K562 (cell line): ENCODE data around the gene CPT1B. TPM values are rescaled to one million over a fixed set of nuclear protein-coding genes. Genes with fewer than 3 reads are reported as not detected.

Experiments
- ATAC-seq: fragments of 200-7000 bp; cut with Tn5 transposase; 3 replicates; pipeline ENCODE4 v1.9.1; 2020; ENCODE audit warnings: moderate library complexity
- BruUV-seq: library from RNA; stranded (reverse); fragments of 400-500 nt; replicated peaks from 2 replicates; lab custom pipeline; 2021; lab: Mats Ljungman, UMichigan
- CTCF ChIA-PET: fragments of 300-600 bp; formaldehyde crosslinking; extraction: SDS; loops from one replicate; lab custom pipeline; 2021; ENCODE audit warnings: low intra/inter-chr PET ratio; lab: Yijun Ruan, JAX
- POLR2A ChIA-PET: fragments of 300-600, 350-650 bp; sonication (Branson Sonifier 250); formaldehyde crosslinking; extraction: SDS; loops from one replicate; lab custom pipeline; 2021; ENCODE audit warnings: antibody characterized with exemption, inconsistent platforms; lab: Yijun Ruan, JAX
- DNase-seq, 4 experiments: peaks; one replicate each; pipeline versions ENCODE4 v3.0.0 to v3.0.0-alpha.2; 2011 to 2018; ENCODE audit warnings: low spot score in 3 of 4, mixed read lengths in 3 of 4; ENCODE audit errors: extremely low read depth in 1 of 4
- FAIRE-seq: peaks from 2 replicates; lab custom pipeline; 2011; peaks lifted over from hg19 to GRCh38; lab: Jason Lieb, UNC
- H2AFZ ChIP-seq: 2 replicates; pipeline ENCODE4 v1.6.0; 2011; ENCODE audit warnings: low read depth, low read length, control low read depth, inconsistent platforms
- H3K27ac ChIP-seq: fragments of 200-600 bp; 3 replicates; pipeline ENCODE4 v1.8.0; 2011; ENCODE audit warnings: low read depth, mild to moderate bottlenecking, control low read depth, inconsistent platforms, low read length, moderate library complexity, mixed read lengths; ENCODE audit errors: extremely low read depth
- H3K27me3 ChIP-seq, 2 experiments: fragments of 300-600 bp in 1 of 2; 2 replicates in 1 of 2; 3 replicates in 1 of 2; pipeline versions ENCODE4 v1.6.0 to v1.8.0; 2011; ENCODE audit warnings: inconsistent platforms in 2 of 2, low read length in 2 of 2, mild to moderate bottlenecking in 1 of 2, mixed read lengths in 1 of 2, moderate library complexity in 1 of 2; ENCODE audit not compliant: control insufficient read depth in 2 of 2, insufficient read depth in 2 of 2
- H3K36me3 ChIP-seq: fragments of 300-600 bp; 3 replicates; pipeline ENCODE4 v1.8.0; 2011; ENCODE audit warnings: mild to moderate bottlenecking, low read length, inconsistent platforms; ENCODE audit not compliant: control insufficient read depth, insufficient read depth
- H3K4me1 ChIP-seq, 2 experiments: fragments of 200-600 bp in 1 of 2; replicated peaks in 1 of 2; 2 replicates in 1 of 2; 3 replicates in 1 of 2; pipeline versions ENCODE4 v1.5.1 to v1.8.0; 2011; ENCODE audit warnings: inconsistent platforms in 2 of 2, low read length in 2 of 2, mild to moderate bottlenecking in 1 of 2, mixed read lengths in 1 of 2, moderate library complexity in 1 of 2; ENCODE audit not compliant: control insufficient read depth in 2 of 2, insufficient read depth in 2 of 2
- H3K4me2 ChIP-seq: 2 replicates; pipeline ENCODE4 v1.6.1; 2011; ENCODE audit warnings: low read length, control low read depth, inconsistent platforms, mixed read lengths; ENCODE audit not compliant: insufficient read depth
- H3K4me3 ChIP-seq: fragments of 200-600 bp; sonication (generic), shearing (Covaris generic); 2 replicates; pipeline ENCODE4 v1.5.1; 2016; ENCODE audit warnings: control low read depth, inconsistent platforms
- H3K79me2 ChIP-seq: fragments of 200-600 bp; 3 replicates; pipeline ENCODE4 v1.8.0; 2011; ENCODE audit warnings: low read length, inconsistent platforms; ENCODE audit not compliant: control insufficient read depth, insufficient read depth
- H3K9ac ChIP-seq, 2 experiments: 2 replicates each; pipeline versions ENCODE4 v1.6.0 to v1.6.1; 2011; ENCODE audit warnings: low read depth in 2 of 2, low read length in 2 of 2, control low read depth in 1 of 2, inconsistent platforms in 1 of 2, mild to moderate bottlenecking in 1 of 2, mixed read lengths in 1 of 2; ENCODE audit not compliant: insufficient read depth in 1 of 2
- H3K9me1 ChIP-seq: one replicate; pipeline ENCODE4 v1.6.0; 2011; ENCODE audit warnings: inconsistent platforms, mild to moderate bottlenecking, low read length, moderate library complexity; ENCODE audit not compliant: control insufficient read depth, insufficient read depth
- H3K9me3 ChIP-seq: replicated peaks from 2 replicates; pipeline ENCODE4 v1.5.1; 2011; ENCODE audit warnings: low read depth, low read length, inconsistent platforms; ENCODE audit not compliant: control insufficient read depth, insufficient read depth
- H4K20me1 ChIP-seq: replicated peaks from 2 replicates; pipeline ENCODE4 v1.6.1; 2011; ENCODE audit warnings: low read length, inconsistent platforms, mixed read lengths; ENCODE audit not compliant: control insufficient read depth, insufficient read depth
- ARID3B ChIP-seq: fragments of 250-450 bp; sonication (Bioruptor Pico); IDR thresholded peaks from 2 replicates; pipeline ENCODE4 v1.4.0; 2020; ENCODE audit warnings: borderline replicate concordance
- ATF1 ChIP-seq, 2 experiments: fragments of 450-650 bp in 1 of 2; IDR thresholded peaks; 2 replicates each; pipeline ENCODE4 v1.6.1; 2016; ENCODE audit warnings: missing compliant biosample characterization in 1 of 2, missing genetic modification characterization in 1 of 2
- CREM ChIP-seq: IDR thresholded peaks from 2 replicates; pipeline ENCODE4 v1.6.1; 2014; ENCODE audit warnings: antibody characterized with exemption, low read depth
- EGR1 ChIP-seq: fragments of 450-650 bp; conservative IDR thresholded peaks from 2 replicates; pipeline ENCODE4 v1.6.1; 2017; ENCODE audit warnings: mild to moderate bottlenecking
- HCFC1 ChIP-seq: IDR thresholded peaks from 2 replicates; pipeline ENCODE4 v1.6.1; 2012; ENCODE audit warnings: low read depth, low read length, improper control_type of control experiment
- HNRNPLL ChIP-seq: fragments of 200-400 bp; formaldehyde crosslinking; IDR thresholded peaks from 2 replicates; pipeline ENCODE4 v1.6.1; 2017; ENCODE audit warnings: low read length, low read depth, mild to moderate bottlenecking; ENCODE audit not compliant: poor library complexity, severe bottlenecking
- KAT7 ChIP-seq: sonication (generic); formaldehyde crosslinking; IDR thresholded peaks from 2 replicates; pipeline ENCODE4 v1.8.0; 2022; ENCODE audit warnings: missing genetic modification reagents, mild to moderate bottlenecking, borderline replicate concordance
- MYNN ChIP-seq, 2 experiments: sonication (generic); formaldehyde crosslinking in 1 of 2; IDR thresholded peaks; 2 replicates each; pipeline versions ENCODE4 v1.5.0 to v1.6.1; 2016 to 2020; ENCODE audit warnings: antibody characterized with exemption in 1 of 2, missing genetic modification reagents in 1 of 2
- PKNOX1 ChIP-seq: fragments of 450-650 bp; IDR thresholded peaks from 2 replicates; pipeline ENCODE4 v1.6.1; 2016
- SMAD3 ChIP-seq: fragments of 450-650 bp; formaldehyde crosslinking; conservative IDR thresholded peaks from 2 replicates; pipeline ENCODE4 v1.4.0; 2020; ENCODE audit warnings: mild to moderate bottlenecking
- WGBS: fragments of 100-300 bp; shearing (Covaris generic); methylation state at CpG from one replicate; pipeline ENCODE4 v1.1.6; 2016; ENCODE audit warnings: low coverage, mixed read lengths; ENCODE audit not compliant: insufficient coverage; ENCODE audit errors: missing lambda C conversion rate; 5-methylcytosine and 5-hydroxymethylcytosine counted together
- in situ Hi-C: fragments of 300-500 bp; cut with MboI; formaldehyde crosslinking; loops from 4 replicates; pipeline ENCODE4 v1.15.0; 2018; ENCODE audit warnings: inconsistent platforms, mixed read lengths
- intact Hi-C: fragments of 100-400 bp; cut with micrococcal nuclease; formaldehyde crosslinking; loops from 2 replicates; pipeline ENCODE4 v1.14.2; 2022
- polyA plus RNA-seq, 8 experiments: library from polyadenylated mRNA; depleted of rRNA in 4 of 8; stranded (reverse) in 5 of 8; unstranded in 3 of 8; fragments of >200 nt; fragmentation: Nextera tagmentation in 2 of 8; fragmentation: Illumina TruSeq in 1 of 8; extraction: Ambion mirVana in 2 of 8; extraction: Trizol in 1 of 8; gene quantifications; 2 replicates each; pipeline versions ENCODE4 v1.2.1 to v1.2.3, GENCODE V29; 2011 to 2014; ENCODE audit warnings: inconsistent platforms in 1 of 8, missing spikeins in 1 of 8
- total RNA-seq, 7 experiments: library from RNA; depleted of rRNA in 6 of 7; stranded (reverse); fragments of >200 nt in 6 of 7; fragmentation: Illumina TruSeq in 2 of 7; extraction: Trizol in 2 of 7; gene quantifications; 2 replicates each; pipeline versions ENCODE4 v1.2.1 to v1.2.3, GENCODE V29; 2011 to 2021; ENCODE audit warnings: low replicate concordance in 1 of 7

Gene CPT1B
- total and polyA plus RNA-seq, 9 of the 15 experiments (the other 6 are each of a cell fraction or from before 2014, with no cell fraction given): 0.35 to 6.1 (median 2.6) TPM

- DNase-seq (peak in 1 of 4 experiments; percentile 29), FAIRE-seq (peak; percentile 60), ATAC-seq (no peak)
- H3K4me3 ChIP-seq: no peak overlapping the region
- H3K4me1 ChIP-seq: peaks cover 0 to 11% of the 10 kb centered on the region in 2 experiments; a peak in 3 of 5 replicates
- peak overlapping the region in 1 of 2 experiments; percentile 35; a peak in 1 of 4 replicates for H3K9ac ChIP-seq
- H4K20me1 ChIP-seq: no peaks in the 10 kb centered on the region
- POLR2A ChIA-PET: interaction anchor here (0.9 kb wide), 1 partner anchor 14 kb away, joined by 3 read pairs; the partner anchor contains the start of gene CHKB
- no peaks in the 10 kb centered on the region for H3K9me3 ChIP-seq
- BruUV-seq: no TSS peak
- intact Hi-C loops: no loop called here
- no peaks in the 10 kb centered on the region for H3K36me3 ChIP-seq
- CTCF ChIA-PET: no interaction called here
- TF ChIP-seq ATF1 (CRISPR knock-in tag; IDR thresholded peaks at IDR 0.05) (no peak), ATF1 (tag; IDR thresholded peaks at IDR 0.05) (peak; percentile 33; the same call in 1 of the 2 replicates), EGR1 (peak; percentile 66), ARID3B (no peak), HCFC1 (no peak), MYNN (IDR thresholded peaks at IDR 0.05) (no peak), MYNN (CRISPR knock-in tag; IDR thresholded peaks at IDR 0.05) (no peak), SMAD3 (CRISPR knock-in tag) (no peak), CREM (peak; percentile 68), PKNOX1 (peak; percentile 36; the same call in 1 of the 2 replicates), HNRNPLL (no peak), KAT7 (CRISPR knock-in tag) (no peak)
- H2AFZ ChIP-seq: no peak overlapping the region
- WGBS: 54% methylated on average over 7 of the region's 7 CpGs
- no peaks in the 10 kb centered on the region for H3K79me2 ChIP-seq
- no peak overlapping the region for H3K27ac ChIP-seq
- no peak overlapping the region for H3K4me2 ChIP-seq
- in situ Hi-C loops: loop anchor here (5.0 kb wide), 1 partner anchor 46 kb away; no protein-coding TSS in a partner anchor
- no peaks in the 10 kb centered on the region for H3K9me1 ChIP-seq
- no peaks in the 10 kb centered on the region for H3K27me3 ChIP-seq
These were observed 9.6 kb downstream of the CPT1B start for GRCh38 chr22:50568626-50569025.
